ENCODE data around the gene CEBPZ.
"Not testable (repeated sequence)": the region's sequence is repeated elsewhere in the genome, so short reads cannot be mapped to it uniquely, and the experiment has no call there.

Gene CEBPZ

GRCh38 chr2:37223131-37223530 is 8.3 kb downstream of the CEBPZ start:
- DNase-seq (ENCODE audit: low read depth in 2 of 2), result no peak

- no peak for DNase-seq (ENCODE audit: low read depth in 2 of 2)
These were observed 12.3 kb downstream of the CEBPZ start for GRCh38 chr2:37219046-37219445.

DNA sequence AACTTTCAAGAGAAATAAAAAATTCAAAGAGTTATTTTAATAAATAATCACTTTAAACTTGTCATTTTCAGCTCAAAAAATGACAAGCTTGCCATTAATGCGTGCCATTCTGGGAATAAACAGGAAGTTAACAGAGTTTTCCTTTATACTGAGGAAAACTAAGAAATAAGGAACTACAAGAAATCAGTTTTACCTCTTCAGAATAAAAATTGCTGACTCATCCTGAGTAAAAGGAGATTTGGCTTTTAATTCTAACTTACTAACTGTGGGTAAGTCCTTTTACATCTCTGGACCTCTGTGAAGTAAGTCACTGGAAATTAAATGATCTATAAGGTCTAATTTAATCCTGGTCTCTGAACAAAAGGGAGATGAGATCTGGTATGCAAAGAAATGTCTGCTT is 16.1 kb downstream of the CEBPZ start:
- DNase-seq (ENCODE audit: low read depth in 2 of 2), result no peak

GRCh38 chr2:37211939-37212338 is 19.5 kb downstream of the CEBPZ start:
- no peak for DNase-seq (ENCODE audit: low read depth in 2 of 2)

- no peak for DNase-seq (ENCODE audit: low read depth in 2 of 2)
These were observed 20.2 kb downstream of the CEBPZ start for GRCh38 chr2:37211212-37211611.

DNA sequence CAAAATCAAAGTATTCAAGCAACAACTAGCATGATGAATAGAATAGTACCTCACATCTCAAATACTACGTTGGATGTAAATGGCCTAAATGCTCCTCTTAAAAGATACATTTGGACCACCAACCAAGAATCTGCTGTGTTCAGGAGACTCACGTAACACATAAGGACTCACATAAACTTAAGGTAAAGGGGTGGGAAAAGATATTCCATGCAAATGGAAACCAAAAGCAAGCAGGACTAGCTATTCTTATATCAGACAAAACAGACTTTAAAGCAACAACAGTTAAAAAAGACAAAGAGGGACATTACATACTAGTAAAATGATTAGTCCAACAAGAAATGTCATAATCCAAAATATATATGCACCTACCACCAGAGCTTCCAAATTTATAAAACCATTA is 24.6 kb downstream of the CEBPZ start:
- DNase-seq (ENCODE audit: low read depth in 2 of 2), result not testable (repeated sequence)

DNA sequence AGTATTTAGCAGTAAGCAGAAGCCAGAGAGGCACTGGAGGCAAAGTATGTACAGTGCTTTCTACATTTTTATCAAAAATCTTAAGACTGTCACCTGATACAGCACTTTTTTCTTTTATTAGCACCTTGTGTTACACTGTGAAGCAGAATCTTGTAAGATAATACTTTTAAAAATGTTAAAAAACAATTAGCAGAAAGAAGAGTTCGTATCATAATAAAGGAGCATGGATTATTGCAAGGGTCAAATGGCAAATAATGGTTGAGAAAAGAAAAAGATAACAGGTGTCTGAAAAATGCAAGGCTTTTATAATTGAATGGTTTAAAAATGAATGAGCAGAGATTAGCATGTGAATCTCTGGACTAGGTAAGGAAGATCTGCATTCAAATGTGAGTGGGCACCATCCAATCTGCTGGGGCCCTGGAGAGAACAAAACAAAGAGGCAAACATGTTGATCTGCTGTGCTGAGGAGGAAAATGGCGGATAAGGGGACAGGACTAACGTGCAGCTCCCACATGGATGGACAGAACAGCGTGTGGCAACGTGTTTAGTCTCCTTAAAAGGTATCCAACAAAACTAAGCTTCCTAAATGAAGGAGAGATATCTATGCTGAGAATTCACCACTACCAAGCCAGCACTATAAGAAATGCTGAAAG is 25.6 kb downstream of the CEBPZ start:
- no peak for DNase-seq (ENCODE audit: low read depth in 2 of 2)

DNA sequence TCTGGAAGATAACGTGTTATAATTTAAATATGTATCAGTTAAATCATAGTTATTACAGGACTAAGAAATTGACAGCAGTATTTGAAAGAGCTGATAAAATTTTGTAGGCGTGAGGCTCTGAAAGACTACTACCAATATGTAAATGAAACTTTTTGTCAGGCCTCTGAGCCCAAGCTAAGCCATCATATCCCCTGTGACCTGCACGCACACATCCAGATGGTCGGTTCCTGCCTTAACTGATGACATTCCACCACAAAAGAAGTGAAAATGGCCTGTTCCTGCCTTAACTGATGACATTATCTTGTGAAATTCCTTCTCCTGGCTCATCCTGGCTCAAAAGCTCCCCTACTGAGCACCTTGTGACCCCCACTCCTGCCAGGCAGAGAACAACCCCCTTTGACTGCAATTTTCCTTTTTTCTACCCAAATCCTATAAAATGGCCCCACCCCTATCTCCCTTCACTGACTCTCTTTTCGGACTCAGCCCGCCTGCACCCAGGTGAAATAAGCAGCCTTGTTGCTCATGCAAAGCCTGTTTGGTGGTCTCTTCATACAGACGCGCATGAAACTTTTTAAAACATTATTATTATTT is 26.2 kb downstream of the CEBPZ start:
- not testable (repeated sequence) for DNase-seq (ENCODE audit: low read depth in 2 of 2)

GRCh38 chr2:37203708-37204107 is 27.7 kb downstream of the CEBPZ start:
- DNase-seq (ENCODE audit: low read depth in 2 of 2), result no peak

DNA sequence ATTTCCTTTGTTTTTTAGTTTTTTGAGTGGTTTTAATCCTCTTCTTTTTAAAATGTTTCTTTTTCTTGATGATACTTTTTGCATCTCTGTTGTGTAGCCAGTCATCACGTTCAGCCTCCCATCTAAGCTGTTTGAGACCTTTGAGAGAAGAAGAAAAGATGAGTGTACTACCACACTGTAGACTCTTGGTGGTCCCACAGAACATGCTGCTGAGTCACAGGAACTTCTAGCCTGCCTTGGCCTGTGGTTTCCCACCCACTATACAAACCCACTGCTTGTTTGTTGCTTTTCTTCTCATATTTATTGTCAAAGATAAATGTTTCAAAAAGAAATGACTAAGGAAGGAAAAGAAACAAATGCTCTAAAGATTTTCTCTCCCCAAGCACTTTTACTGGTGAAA is 29.6 kb downstream of the CEBPZ start:
- no peak for DNase-seq (ENCODE audit: low read depth in 2 of 2)

- no peak for DNase-seq (ENCODE audit: low read depth in 2 of 2)
These were observed 30.2 kb downstream of the CEBPZ start for GRCh38 chr2:37201208-37201607.

DNA sequence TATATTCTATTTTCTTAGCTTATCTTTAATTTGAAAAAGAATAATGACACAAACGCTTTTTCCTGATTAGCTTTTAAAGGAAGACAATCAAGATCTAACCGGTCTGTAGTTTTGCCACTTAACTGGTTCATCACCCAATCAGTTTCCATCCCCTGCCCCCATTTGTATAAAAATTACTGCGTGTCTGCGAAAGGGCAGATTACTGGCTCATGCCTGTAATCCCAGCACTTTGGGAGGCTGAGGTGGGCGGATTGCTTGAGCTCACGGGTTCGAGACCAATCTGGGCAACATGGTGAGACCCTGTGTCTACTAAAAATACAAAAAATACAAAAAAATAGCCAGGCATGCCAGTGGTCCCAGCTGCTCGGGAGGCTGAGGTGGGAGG is 32.7 kb downstream of the CEBPZ start:
- no peak for DNase-seq (ENCODE audit: low read depth in 2 of 2)

- peak; percentile 79 to 85 for DNase-seq (ENCODE audit: low read depth in 2 of 2)
These were observed 34.8 kb downstream of the CEBPZ start, which contains the start of gene CEBPZOS for GRCh38 chr2:37196320-37197195. Gene CEBPZOS (plus strand): TSS chr2:37196496. CDS start chr2:37199705, 3,209 bp downstream.

DNA sequence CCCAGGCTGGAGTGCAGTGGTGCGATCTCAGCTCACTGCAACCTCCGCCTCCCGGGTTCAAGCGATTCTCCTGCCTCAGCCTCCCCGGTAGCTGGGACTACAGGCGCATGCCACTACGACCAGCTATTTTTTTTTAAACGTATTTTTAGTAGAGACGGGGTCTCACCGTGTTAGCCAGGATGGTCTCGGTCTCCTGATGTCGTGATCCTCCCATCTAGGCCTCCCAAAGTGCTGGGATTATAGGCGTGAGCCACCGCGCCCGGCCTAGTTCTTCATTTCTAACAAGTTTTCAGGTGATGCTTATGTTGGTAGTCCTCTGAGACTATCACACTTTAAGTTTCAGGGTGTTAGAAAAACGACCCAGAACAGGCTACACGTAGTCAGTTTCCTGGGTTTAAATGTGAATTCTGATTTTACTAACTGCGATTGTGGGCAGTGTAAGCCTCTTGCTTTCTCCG is 35.5 kb downstream of the CEBPZ start:
- not testable (repeated sequence) for DNase-seq (ENCODE audit: low read depth in 2 of 2)

DNA sequence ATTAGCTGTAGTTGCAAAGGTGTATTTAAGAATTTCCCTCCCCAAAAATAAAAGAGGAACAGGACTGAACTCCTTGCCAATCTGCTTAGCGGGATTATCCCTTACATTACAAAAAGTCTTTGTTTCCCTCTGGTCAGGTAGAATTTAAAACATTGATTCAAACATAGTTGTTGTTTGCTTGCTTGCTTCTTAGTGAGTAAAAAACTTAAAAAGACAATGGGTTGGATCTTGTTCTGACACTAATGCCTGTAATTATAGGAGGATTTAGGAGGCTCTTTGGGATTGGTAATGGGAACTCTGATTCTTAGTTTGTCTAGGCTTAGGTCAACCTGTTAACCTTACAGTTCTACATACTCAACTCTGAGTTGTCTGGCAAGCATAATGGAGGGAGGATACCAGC is 38.8 kb downstream of the CEBPZ start:
- DNase-seq (ENCODE audit: low read depth in 2 of 2), result no peak

- DNase-seq (ENCODE audit: low read depth in 2 of 2), result no peak
These were observed 39.6 kb downstream of the CEBPZ start for GRCh38 chr2:37191747-37192146.

GRCh38 chr2:37191253-37191652 is 40.1 kb downstream of the CEBPZ start:
- DNase-seq (ENCODE audit: low read depth in 2 of 2), result no peak

DNA sequence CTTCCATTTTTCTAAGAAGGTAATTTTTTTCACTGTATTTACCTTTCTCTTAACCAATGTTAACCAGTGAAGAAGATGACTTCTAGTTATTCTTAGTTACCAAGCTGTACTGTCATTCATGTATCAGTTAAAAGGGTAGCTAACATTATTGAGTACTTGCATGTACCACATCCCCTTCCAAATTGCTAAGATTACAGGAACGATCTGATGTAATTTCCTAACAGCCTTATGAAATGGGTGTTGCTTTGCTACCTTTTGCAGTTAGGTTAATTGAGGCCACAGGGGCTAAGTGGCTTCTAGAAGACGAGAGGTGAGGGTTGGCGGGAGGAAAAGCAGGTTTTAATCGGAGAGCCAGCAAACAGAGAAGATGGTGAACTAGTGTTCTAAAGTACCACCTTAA is 41.1 kb downstream of the CEBPZ start:
- DNase-seq (ENCODE audit: low read depth in 2 of 2), result no peak

- DNase-seq (ENCODE audit: low read depth in 2 of 2), result no peak
These were observed 41.8 kb downstream of the CEBPZ start for GRCh38 chr2:37189452-37190153.

DNA sequence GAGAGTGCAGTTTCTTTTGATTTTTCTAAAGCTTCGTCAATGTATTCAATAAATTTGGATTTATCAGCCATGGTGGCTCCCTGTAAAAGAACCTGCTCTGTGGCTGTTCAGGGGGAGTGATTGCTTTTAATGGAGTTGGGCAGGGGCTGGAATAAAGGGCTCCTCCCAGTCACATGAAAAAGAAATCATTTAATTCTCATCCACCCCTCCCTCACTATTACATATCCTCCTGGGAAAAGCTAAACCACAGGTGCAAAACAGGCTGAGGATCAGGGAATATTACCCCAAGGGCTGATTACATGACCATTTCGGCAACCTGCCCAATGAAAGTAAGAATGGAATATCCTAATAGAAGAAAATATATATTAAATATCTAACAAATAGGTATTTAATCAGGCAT is 42.8 kb downstream of the CEBPZ start, which contains the start of gene SULT6B1:
TSS of gene SULT6B1 (minus strand) at position 101 of the 400 bp plus-strand sequence. CDS start at position 71, 30 bp downstream.
- no peak for DNase-seq (ENCODE audit: low read depth in 2 of 2)

DNA sequence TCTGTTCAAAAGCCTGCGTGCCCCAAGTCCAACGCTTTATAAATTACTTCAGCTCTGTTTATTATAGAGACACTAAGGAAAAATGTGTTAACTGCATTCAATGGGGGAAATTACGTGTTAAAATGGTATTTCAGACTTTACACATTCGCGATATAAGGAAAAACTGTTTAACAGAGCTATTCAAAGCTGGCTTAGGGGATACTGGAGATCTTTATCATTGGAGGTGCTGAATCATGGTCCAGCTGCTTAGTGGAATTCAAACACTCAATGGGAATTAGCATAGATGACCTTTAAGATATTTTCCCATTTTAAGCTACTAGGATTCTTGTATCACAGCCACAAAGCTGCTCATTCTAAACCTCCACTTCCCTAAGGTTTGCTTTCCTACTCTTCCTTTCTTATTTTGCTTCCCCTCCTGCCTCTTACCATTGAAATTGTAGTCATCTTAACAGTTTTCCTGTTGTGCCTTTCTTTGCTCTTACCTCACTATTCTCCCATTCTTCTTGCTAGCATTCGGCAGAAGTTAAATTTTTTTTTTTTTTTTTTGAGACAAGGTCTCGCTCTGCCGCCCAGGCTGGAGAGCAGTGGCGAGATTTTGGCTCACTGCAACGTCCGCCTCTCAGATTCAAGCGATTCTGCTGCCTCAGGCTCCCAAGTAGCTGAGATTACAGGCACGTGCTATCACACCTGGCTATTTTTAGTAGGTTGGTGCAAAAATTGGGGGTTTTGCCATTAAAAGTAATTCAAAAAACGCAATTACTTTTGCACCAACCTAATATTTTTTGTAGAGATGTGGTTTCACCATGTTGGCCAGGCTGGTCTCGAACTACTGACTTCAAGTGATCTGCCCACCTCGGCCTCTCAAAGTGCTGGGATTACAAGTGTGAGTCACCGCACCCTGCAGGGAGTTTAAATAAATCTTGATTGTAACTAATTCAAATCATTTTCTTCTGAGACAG is 49.4 kb downstream of the CEBPZ start:
- DNase-seq (ENCODE audit: low read depth in 2 of 2), result no peak
